GM18499 (cell line): ENCODE measurements around the gene TBC1D5.

ENCODE experiments used
- ATAC-seq: cut with Tn5 transposase; IDR thresholded peaks from one replicate; pipeline ENCODE4 v1.9.1; 2021; ENCODE audit warnings: moderate number of reproducible peaks; ENCODE audit not compliant: insufficient read depth, unreplicated experiment

Gene TBC1D5

DNA sequence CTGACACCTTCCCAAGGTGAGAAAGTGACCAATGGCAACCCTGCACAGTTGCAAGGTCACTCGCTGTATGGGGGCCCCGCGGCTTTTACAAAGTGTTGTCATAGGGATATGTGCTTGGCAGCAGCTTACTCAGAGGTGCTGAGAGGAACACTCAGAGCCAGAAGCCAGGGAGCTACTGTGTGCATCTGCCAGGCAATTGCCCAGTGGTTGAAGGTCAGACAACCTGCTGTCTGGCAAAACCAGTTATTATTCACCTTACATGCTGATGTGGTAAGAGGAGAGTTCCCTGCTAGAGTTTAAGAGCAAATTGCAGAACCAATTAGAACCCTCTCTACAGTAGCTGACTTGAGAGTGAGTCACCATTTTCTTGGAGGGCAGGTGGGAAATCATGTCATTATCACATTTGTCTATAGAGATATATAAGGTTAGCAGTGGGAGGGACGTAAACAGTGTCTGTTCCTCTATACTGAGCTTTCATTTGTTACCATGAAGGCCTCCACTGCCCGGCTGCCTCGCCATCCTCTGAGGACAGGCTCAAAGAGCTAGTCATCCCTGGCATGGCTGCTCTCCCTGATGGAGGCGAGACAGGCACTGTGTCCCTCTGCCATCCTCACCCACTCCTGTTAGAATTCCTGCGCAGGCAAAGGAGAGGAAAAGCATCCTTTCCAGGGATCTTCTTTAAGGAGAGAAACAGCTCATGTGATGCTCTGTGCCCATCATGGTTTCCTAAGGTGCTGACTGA, 583.3 kb downstream of the TBC1D5 start:
- no peak for ATAC-seq

GRCh38 chr3:17157713-17158112, 584.7 kb downstream of the TBC1D5 start:
- ATAC-seq, result no peak

DNA sequence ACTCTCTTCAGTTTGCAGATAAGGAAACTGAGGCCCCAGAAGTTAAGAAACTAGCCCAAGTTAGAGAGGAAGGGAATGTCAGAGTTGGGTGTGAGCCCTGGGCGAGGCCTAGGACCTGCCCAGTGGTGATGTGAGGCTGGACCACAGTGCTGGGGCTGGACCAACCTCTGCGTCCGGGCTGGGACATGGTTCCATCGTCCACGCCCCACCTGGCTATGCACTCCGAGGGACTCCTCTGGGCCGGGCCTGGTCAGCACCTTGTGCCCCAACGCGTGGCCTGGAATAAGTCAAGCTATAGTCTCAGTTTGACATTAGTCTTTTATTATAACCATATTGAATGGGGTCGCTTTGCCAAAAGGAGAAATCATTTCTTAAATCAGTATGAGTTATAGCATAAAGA, 585.6 kb downstream of the TBC1D5 start:
- ATAC-seq, result no peak

DNA sequence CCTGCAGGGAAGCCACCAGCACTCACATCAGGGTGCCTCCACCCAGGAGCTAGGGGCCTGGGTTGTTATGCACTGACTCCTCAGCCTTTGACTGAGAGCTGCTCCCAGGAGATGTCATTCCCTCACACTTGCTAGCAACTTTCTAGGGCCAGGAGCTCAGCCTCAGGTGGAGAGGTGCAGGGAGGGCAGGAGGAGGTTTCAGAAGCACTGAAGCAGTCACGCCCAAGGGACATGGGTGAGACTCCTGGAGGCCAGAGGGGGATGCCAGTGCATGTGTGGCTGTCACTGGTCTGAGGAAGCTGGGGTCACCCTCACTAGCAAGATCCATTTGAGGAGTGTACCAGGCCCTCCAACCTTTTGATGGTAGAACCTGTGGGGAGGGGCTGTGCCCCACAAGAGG, 586.5 kb downstream of the TBC1D5 start:
- no peak for ATAC-seq

DNA sequence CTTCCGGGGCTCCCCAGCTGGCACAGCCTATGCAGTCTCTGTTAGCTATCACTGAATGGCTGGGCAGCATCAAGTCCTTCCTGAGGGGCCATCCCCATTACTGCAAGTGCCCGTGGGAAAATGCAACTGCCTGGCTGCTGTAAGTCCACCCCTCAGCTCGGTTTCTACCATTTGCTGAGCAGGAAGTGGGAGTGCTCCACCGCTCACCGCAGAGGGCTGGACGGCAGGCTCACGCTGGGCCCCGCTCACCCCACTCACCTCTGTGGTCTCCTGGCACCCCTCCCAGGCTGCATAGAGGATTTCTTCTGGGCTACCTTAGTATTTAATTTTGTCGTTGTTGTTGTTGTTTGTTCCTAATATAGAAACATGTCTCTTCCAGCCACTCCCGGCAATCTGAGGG, 587.5 kb downstream of the TBC1D5 start:
- no peak for ATAC-seq

GRCh38 chr3:17154221-17154620, 588.2 kb downstream of the TBC1D5 start:
- no peak for ATAC-seq

- no peak for ATAC-seq
These were observed 589.2 kb downstream of the TBC1D5 start for GRCh38 chr3:17153209-17153608.

DNA sequence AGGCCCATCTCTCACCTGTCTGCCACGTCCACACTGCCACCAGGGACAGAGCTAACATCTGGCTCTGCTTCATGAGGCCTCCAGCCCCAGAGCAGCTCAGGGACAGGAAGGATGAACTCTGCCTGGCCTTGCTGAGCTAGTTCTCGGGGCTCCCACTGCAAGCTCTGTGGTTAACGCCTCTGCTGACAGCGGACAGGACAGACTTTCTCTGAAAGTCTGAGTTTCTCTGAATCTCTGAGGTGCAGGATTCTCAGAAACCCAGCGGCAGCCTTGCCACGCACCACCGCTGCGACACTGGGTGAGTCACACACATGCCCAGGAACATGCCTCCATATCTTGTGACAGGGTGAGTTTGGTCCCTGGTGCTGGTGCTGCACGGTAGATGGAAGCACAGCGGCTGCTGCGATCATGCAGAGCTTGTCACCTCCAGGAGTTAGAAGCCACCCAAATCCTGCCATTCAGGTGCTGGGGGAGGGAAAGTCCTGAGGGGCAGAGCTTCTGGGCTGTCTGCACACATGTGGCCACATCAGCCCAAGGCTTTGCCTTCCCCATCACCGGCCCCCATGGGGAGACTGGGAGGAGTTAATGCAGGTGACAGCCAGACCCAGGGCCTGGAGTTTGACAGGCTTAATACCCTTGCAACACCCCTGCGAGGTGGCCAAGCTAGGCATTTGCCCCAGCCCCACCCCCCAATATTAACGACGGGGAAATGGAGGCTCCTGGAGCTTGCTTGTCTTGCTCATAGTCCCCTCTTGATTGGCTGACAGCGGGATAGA, 590.6 kb downstream of the TBC1D5 start:
- ATAC-seq, result peak; percentile 97

DNA sequence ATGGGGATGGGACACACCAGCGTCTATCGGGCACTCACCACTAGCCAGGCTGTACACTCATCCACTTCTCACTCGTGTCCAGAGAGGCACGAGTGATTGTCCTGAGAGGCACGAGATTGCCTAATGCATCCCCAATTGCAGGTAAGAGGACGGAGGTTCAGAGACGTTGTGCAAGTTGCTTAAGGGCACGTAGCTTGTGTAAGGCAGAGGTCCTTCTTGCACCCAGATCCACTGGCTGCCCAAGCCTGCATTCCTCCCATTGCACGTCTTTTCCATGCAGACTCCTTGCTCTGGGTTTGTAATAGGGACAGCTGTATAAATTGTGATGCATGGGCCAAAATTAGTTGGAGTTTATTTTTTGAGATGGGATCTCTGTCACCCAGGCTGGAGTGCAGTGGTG, 593.4 kb downstream of the TBC1D5 start:
- ATAC-seq, result no peak

DNA sequence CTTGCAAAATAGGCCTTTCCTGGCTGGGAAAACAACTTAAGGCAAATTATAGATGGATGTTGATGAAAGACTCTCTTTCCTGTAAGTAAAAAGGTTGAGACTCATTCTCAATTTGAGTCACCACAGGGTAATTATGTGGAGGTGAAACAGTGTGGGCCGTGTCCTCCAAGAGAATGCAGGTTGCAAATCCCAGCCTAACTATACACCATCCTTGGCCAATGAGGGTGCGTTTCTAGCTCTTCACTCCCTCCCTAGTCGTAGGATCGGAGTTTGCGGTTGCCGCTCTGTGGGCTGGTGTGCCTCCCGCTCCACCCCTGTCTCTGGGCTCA, 597.8 kb downstream of the TBC1D5 start:
- no peak for ATAC-seq

DNA sequence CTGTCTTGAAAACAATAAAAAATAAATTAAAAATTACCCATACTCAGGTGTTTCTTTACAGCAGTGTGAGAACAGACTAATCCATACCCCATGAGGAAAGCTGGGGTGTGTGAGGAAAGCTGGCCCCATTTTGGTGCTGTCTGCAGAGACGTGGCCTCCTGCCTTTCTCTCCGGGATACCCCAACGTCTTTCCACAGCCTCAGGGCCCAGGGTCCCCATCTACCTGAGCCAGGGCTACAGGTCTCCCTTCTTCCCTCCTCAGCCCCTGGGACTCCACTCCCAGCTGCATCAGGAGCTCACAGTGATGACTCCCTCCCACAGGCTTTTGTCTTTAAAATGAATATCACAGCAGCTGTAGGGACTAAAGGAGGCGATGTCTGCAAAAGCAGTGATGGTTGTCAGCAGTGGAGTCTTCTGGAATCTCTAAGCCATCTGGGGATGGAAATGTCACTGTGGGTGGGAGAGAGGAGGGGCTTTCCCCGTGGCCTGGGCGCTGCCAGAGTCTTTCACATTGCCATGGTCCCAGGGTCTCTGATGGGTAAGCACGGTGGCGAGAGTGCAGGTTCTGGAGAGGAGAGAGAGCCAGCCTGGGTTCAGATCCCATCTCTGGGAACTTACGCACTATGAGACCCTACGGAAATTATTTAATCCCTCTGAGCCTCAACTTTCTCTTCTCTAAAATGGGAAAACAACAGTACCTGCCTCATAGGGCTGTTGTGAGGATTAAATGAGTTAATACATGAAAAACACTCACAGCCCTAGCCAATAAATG, 598.4 kb downstream of the TBC1D5 start:
- no peak for ATAC-seq

GRCh38 chr3:17142516-17142915, 599.9 kb downstream of the TBC1D5 start:
- no peak for ATAC-seq

DNA sequence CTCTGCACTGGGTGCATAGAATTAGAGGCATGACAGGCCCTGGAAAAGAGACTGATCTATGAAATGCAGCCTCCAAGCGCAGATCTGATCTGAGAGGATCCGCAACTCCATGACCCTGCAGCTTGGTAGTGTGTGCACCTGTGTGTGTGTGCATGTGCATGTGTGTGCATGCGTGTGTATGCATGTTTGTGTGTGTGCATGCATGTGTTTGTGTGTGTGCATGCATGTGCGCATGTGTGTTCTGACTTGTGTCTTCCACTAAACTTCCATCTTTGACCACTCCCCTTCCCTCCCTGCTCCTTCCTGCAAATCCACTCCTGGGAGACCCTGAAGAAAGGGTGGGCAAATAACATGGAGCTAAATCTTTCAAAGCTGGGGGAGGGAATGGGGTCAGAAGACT, 600.7 kb downstream of the TBC1D5 start:
- no peak for ATAC-seq

DNA sequence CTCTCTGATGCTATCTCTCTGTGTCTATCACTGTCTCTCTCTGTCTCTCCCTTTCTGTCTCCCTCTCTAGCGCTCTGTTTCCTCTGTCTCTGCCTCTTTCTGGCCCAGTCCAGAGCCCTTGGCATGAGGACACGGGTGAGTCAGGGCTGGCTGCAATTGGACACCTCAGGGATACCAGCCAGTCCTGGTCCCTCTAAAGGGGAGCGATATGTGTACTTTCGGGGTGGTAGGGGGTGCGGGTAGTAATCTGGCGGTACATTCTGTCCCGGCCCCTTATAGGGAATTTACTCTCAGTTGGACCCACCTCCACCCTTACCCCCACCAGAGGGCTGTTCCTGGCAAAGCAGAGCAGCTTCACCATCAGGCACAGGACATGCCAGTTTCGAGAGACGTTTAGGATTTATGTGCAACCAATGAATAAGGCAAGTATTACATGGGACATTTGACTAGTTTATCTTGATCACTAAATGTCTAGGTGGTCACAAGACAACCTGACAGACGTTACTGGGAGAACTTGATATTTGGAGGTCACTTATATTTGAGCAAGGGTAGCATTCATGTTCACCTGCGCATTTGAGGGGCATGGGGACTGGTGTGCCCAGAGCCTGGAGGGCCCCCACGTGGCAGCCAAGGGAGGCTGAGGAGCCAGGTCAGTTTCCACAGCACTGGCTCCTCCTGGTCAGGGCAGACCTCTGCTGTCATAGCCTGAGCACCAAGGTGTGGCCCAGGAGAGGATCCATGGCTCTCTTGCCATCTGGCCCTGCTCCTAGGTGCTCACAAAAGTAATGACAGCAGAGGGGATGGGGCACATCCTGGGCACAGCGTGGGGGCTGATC, 601.5 kb downstream of the TBC1D5 start:
- no peak for ATAC-seq

GRCh38 chr3:17138246-17139039, 604.0 kb downstream of the TBC1D5 start:
- no peak for ATAC-seq

- ATAC-seq, result no peak
These were observed 605.1 kb downstream of the TBC1D5 start for GRCh38 chr3:17137321-17137826.

- ATAC-seq, result no peak
These were observed 606.2 kb downstream of the TBC1D5 start for GRCh38 chr3:17136136-17136721.

DNA sequence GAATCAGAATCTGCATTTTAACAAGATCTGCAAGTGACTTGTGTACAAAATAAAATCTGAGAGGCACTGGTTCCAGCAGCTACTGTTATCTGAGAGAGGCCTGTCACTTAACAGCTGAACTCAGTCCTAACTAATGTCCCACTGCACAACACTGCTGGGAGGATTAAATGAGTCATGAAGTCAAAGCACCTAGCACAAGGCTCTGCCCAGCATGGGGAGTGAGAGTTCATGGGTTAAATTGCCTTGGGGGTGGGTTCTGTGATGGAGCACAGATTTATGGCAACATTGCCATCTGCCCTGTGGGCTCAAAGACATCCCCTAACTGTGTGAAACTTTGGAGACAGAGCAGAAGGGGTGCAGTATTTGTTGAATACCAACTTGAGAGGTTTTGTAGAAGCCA, 606.7 kb downstream of the TBC1D5 start:
- no peak for ATAC-seq
